Right forelimb (tissue), 1 donor: Measurements from ENCODE around the gene CLPX.
"Not testable (repeated sequence)": the region's sequence is repeated elsewhere in the genome, so short reads cannot be mapped to it uniquely, and the experiment has no call there.

Experiments
- DNase-seq: peaks from one replicate; pipeline ENCODE4 v3.0.0-alpha.2; 2018

Gene CLPX

GRCh38 chr15:65204931-65205660 is 20.0 kb upstream of the CLPX start:
- no peak for DNase-seq

- no peak for DNase-seq
Measured at GRCh38 chr15:65204236-65204930, 19.2 kb upstream of the CLPX start.

GRCh38 chr15:65201918-65202317 is 16.8 kb upstream of the CLPX start:
- no peak for DNase-seq

- no peak for DNase-seq
Measured at GRCh38 chr15:65198571-65198970, 13.4 kb upstream of the CLPX start.

GRCh38 chr15:65197337-65197645 is 12.1 kb upstream of the CLPX start:
- no peak for DNase-seq

GRCh38 chr15:65196637-65197336 is 11.6 kb upstream of the CLPX start:
- DNase-seq: no peak

GRCh38 chr15:65195548-65195923 is 10.4 kb upstream of the CLPX start:
- DNase-seq: peak; percentile 72

GRCh38 chr15:65194826-65195547 is 9.8 kb upstream of the CLPX start:
- DNase-seq: peak; percentile 53

GRCh38 chr15:65192016-65192415 is 6.9 kb upstream of the CLPX start:
- no peak for DNase-seq

- peak; percentile 63 for DNase-seq
Measured at GRCh38 chr15:65189102-65189740, 4.1 kb upstream of the CLPX start.

GRCh38 chr15:65188472-65188871 is 3.3 kb upstream of the CLPX start:
- DNase-seq: not testable (repeated sequence)

GRCh38 chr15:65184305-65184867 is 756 bp downstream of the CLPX start:
- peak; percentile 65 for DNase-seq

- DNase-seq: no peak
Measured at GRCh38 chr15:65183865-65184159, 1.3 kb downstream of the CLPX start.

GRCh38 chr15:65182538-65182937 is 2.6 kb downstream of the CLPX start:
- DNase-seq: no peak

- not testable (repeated sequence) for DNase-seq
Measured at GRCh38 chr15:65181582-65182353, 3.4 kb downstream of the CLPX start.

- no peak for DNase-seq
Measured at GRCh38 chr15:65180167-65180566, 5.0 kb downstream of the CLPX start.

GRCh38 chr15:65177901-65178300 is 7.2 kb downstream of the CLPX start:
- DNase-seq: no peak

- DNase-seq: no peak
Measured at GRCh38 chr15:65176056-65176455, 9.1 kb downstream of the CLPX start.

- no peak for DNase-seq
Measured at GRCh38 chr15:65175511-65175910, 9.6 kb downstream of the CLPX start.

- DNase-seq: no peak
Measured at GRCh38 chr15:65174509-65174908, 10.6 kb downstream of the CLPX start.

- DNase-seq: no peak
Measured at GRCh38 chr15:65172531-65172930, 12.6 kb downstream of the CLPX start.

GRCh38 chr15:65171428-65171827 is 13.7 kb downstream of the CLPX start:
- no peak for DNase-seq
